ENCODE results near the gene MYOD1. TPM values are rescaled to one million over a fixed set of nuclear protein-coding genes. Genes with fewer than 3 reads are reported as not detected.

MYOD1 gene
- total and polyA plus RNA-seq, 2 of the 13 experiments (the other 11 are each of a cell fraction or from before 2014, with no cell fraction given): not detected

GRCh38 chr11:17750801-17751165 is 31.4 kb downstream of the MYOD1 start (continued):
- TF ChIP-seq REPIN1 (CRISPR knock-in tag; IDR thresholded peaks at IDR 0.05; ENCODE audit: borderline replicate concordance, low read depth): no peak
- peak; percentile 40; the same call in 1 of the 2 replicates for TF ChIP-seq RARA (CRISPR knock-in tag; IDR thresholded peaks at IDR 0.05)
- no peak for TF ChIP-seq TFE3 (CRISPR knock-in tag; IDR thresholded peaks at IDR 0.05)
- peak in 1 of 2 experiments; percentile 33; a peak in 1 of 4 replicates for TF ChIP-seq EP300 (IDR thresholded peaks at IDR 0.05; ENCODE audit: low read depth in 2 of 2, low read length in 2 of 2)
- no peak for TF ChIP-seq EP300 (CRISPR knock-in tag; IDR thresholded peaks at IDR 0.05; ENCODE audit: borderline replicate concordance)
- TF ChIP-seq GATAD2A (CRISPR knock-in tag; IDR thresholded peaks at IDR 0.05): peak; percentile 86
- TF ChIP-seq CREB1 (IDR thresholded peaks at IDR 0.05): no peak
- no peak for TF ChIP-seq CREB1 (CRISPR knock-in tag; IDR thresholded peaks at IDR 0.05)
- TF ChIP-seq TBX2 (CRISPR knock-in tag; IDR thresholded peaks at IDR 0.05; ENCODE audit: borderline replicate concordance): 0 out of 2 replicates have a peak, but pooled peaks have one; percentile 17
- no peak for TF ChIP-seq GZF1 (CRISPR knock-in tag; IDR thresholded peaks at IDR 0.05)
- no peak for TF ChIP-seq SMAD3 (CRISPR knock-in tag; IDR thresholded peaks at IDR 0.05)
- TF ChIP-seq ARNT (IDR thresholded peaks at IDR 0.05): no peak
- peak; percentile 57 for TF ChIP-seq ZMYM4 (CRISPR knock-in tag; IDR thresholded peaks at IDR 0.05)
- no peak for TF ChIP-seq HMGXB4 (CRISPR knock-in tag; IDR thresholded peaks at IDR 0.05; ENCODE audit: borderline replicate concordance in 1 of 2, low read depth in 1 of 2)
- peak; percentile 83 for TF ChIP-seq CEBPG (CRISPR knock-in tag; IDR thresholded peaks at IDR 0.05)
- TF ChIP-seq ZNF607 (CRISPR knock-in tag; IDR thresholded peaks at IDR 0.05; ENCODE audit: borderline replicate concordance): no peak
- peak; percentile 49; the same call in 1 of the 2 replicates for TF ChIP-seq TEF (CRISPR knock-in tag; IDR thresholded peaks at IDR 0.05)
- TF ChIP-seq JARID2 (CRISPR knock-in tag; IDR thresholded peaks at IDR 0.05; ENCODE audit: insufficient replicate concordance): no peak
- no peak for TF ChIP-seq ETS1 (CRISPR knock-in tag; IDR thresholded peaks at IDR 0.05)
- TF ChIP-seq ONECUT2 (CRISPR knock-in tag; IDR thresholded peaks at IDR 0.05): peak; percentile 89
- TF ChIP-seq PTBP1 (IDR thresholded peaks at IDR 0.05; ENCODE audit: low read depth, low read length, poor library complexity, severe bottlenecking): no peak
- no peak for TF ChIP-seq LCORL (IDR thresholded peaks at IDR 0.05)
- TF ChIP-seq LCORL (CRISPR knock-in tag; IDR thresholded peaks at IDR 0.05): no peak
- TF ChIP-seq KDM6A (CRISPR knock-in tag; IDR thresholded peaks at IDR 0.05; ENCODE audit: low read depth): no peak
- no peak for TF ChIP-seq MNT (IDR thresholded peaks at IDR 0.05)
